ENCODE results near the gene RETREG1. TPM values are rescaled to one million over a fixed set of nuclear protein-coding genes. Genes with fewer than 3 reads are reported as not detected.

The RETREG1 gene
- total RNA-seq, 1 donor from 2014 or later, result 15.8 TPM

DNA sequence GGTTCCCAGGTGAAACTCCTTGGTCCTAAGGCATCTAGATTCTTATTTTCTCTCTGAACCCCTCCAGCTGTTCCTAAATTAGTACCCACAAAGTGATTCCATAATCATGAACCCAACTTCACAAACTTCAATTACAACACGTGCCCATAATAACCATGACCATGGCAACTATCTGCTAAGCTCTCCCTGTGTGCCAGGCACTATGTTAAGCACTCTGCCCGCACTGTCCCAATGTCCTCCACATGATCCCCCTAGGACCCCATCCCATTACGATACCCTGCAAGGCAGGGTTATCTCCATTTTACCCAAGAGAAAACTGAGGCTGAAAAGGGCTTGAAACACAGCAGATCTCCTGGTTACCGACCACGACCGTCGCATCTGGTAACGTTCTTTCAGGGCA lies 125.9 kb downstream of the RETREG1 start:
- Mint-ChIP-seq H3K36me3 (ENCODE audit: low read depth, unreplicated experiment) (no peaks in the 10 kb centered on the region), H3K4me1 (ENCODE audit: unreplicated experiment) (no peaks in the 10 kb centered on the region), H3K27ac (ENCODE audit: unreplicated experiment) (no peak overlapping the region), H3K4me3 (ENCODE audit: unreplicated experiment) (no peak overlapping the region), H3K27me3 (ENCODE audit: unreplicated experiment) (peaks cover 3% of the 10 kb centered on the region), H3K9me3 (ENCODE audit: unreplicated experiment) (no peaks in the 10 kb centered on the region)
- TF ChIP-seq CTCF (IDR thresholded peaks at IDR 0.05; ENCODE audit: unreplicated experiment), result no peak
- DNase-seq (ENCODE audit: low spot score), result no peak

- DNase-seq (ENCODE audit: low spot score), result no peak
- no peak overlapping the region for H3K4me3 Mint-ChIP-seq (ENCODE audit: unreplicated experiment)
- H3K36me3 Mint-ChIP-seq (ENCODE audit: low read depth, unreplicated experiment), result no peaks in the 10 kb centered on the region
- H3K4me1 Mint-ChIP-seq (ENCODE audit: unreplicated experiment), result no peaks in the 10 kb centered on the region
- no peak overlapping the region for H3K27ac Mint-ChIP-seq (ENCODE audit: unreplicated experiment)
- no peak for TF ChIP-seq CTCF (IDR thresholded peaks at IDR 0.05; ENCODE audit: unreplicated experiment)
- peaks cover 3% of the 10 kb centered on the region for H3K27me3 Mint-ChIP-seq (ENCODE audit: unreplicated experiment)
- H3K9me3 Mint-ChIP-seq (ENCODE audit: unreplicated experiment), result no peaks in the 10 kb centered on the region
Observed at GRCh38 chr5:16489322-16489791, 127.4 kb downstream of the RETREG1 start.

GRCh38 chr5:16487456-16487855 lies 129.3 kb downstream of the RETREG1 start:
- Mint-ChIP-seq H3K27me3 (ENCODE audit: unreplicated experiment) (peaks cover 3% of the 10 kb centered on the region), H3K9me3 (ENCODE audit: unreplicated experiment) (no peaks in the 10 kb centered on the region), H3K27ac (ENCODE audit: unreplicated experiment) (no peak overlapping the region), H3K4me1 (ENCODE audit: unreplicated experiment) (no peaks in the 10 kb centered on the region), H3K36me3 (ENCODE audit: low read depth, unreplicated experiment) (no peaks in the 10 kb centered on the region), H3K4me3 (ENCODE audit: unreplicated experiment) (no peak overlapping the region)
- no peak for DNase-seq (ENCODE audit: low spot score)
- TF ChIP-seq CTCF (IDR thresholded peaks at IDR 0.05; ENCODE audit: unreplicated experiment), result no peak

- no peak for TF ChIP-seq CTCF (IDR thresholded peaks at IDR 0.05; ENCODE audit: unreplicated experiment)
- Mint-ChIP-seq H3K4me3 (ENCODE audit: unreplicated experiment) (no peak overlapping the region), H3K4me1 (ENCODE audit: unreplicated experiment) (no peaks in the 10 kb centered on the region), H3K27me3 (ENCODE audit: unreplicated experiment) (peaks cover 3% of the 10 kb centered on the region), H3K36me3 (ENCODE audit: low read depth, unreplicated experiment) (no peaks in the 10 kb centered on the region), H3K27ac (ENCODE audit: unreplicated experiment) (no peak overlapping the region), H3K9me3 (ENCODE audit: unreplicated experiment) (no peaks in the 10 kb centered on the region)
- no peak for DNase-seq (ENCODE audit: low spot score)
Observed at GRCh38 chr5:16486711-16487111, 130.1 kb downstream of the RETREG1 start.

- no peak for TF ChIP-seq CTCF (IDR thresholded peaks at IDR 0.05; ENCODE audit: unreplicated experiment)
- H3K4me1 Mint-ChIP-seq (ENCODE audit: unreplicated experiment), result no peaks in the 10 kb centered on the region
- H3K4me3 Mint-ChIP-seq (ENCODE audit: unreplicated experiment), result no peak overlapping the region
- no peaks in the 10 kb centered on the region for H3K9me3 Mint-ChIP-seq (ENCODE audit: unreplicated experiment)
- H3K27ac Mint-ChIP-seq (ENCODE audit: unreplicated experiment), result no peak overlapping the region
- H3K27me3 Mint-ChIP-seq (ENCODE audit: unreplicated experiment), result peaks cover 3% of the 10 kb centered on the region
- no peak for DNase-seq (ENCODE audit: low spot score)
- H3K36me3 Mint-ChIP-seq (ENCODE audit: low read depth, unreplicated experiment), result no peaks in the 10 kb centered on the region
Observed at GRCh38 chr5:16485656-16486055, 131.1 kb downstream of the RETREG1 start.
